Stomach (tissue), 4 donors: Measurements from ENCODE around the gene DUSP6.

ENCODE experiments used
- CTCF ChIP-seq, 7 experiments: fragments of 450-650 bp in 4 of 7; fragments of 200-600 bp in 3 of 7; sonication (generic) in 3 of 7; IDR thresholded peaks; one replicate each; pipeline ENCODE4 v1.5.1; 2016 to 2019; ENCODE audit warnings: antibody characterized with exemption in 7 of 7, control low read depth in 2 of 7, mild to moderate bottlenecking in 1 of 7
- POLR2A ChIP-seq, 4 donors: fragments of 450-650 bp; IDR thresholded peaks; one replicate each; pipeline ENCODE4 v1.6.1; 2016; ENCODE audit warnings: antibody characterized with exemption in 4 of 4, control low read depth in 2 of 4, mild to moderate bottlenecking in 1 of 4, moderate library complexity in 1 of 4
- POLR2AphosphoS5 ChIP-seq, 3 donors: sonication (generic); formaldehyde crosslinking; IDR thresholded peaks; one replicate each; pipeline ENCODE4 v1.6.1; 2016; ENCODE audit warnings: antibody characterized with exemption in 3 of 3

GRCh38 chr12:89345830-89346740 lies 6.2 kb downstream of the DUSP6 start:
- no peak for TF ChIP-seq CTCF (IDR thresholded peaks at IDR 0.05)
- TF ChIP-seq POLR2AphosphoS5 (IDR thresholded peaks at IDR 0.05), result peak in 2 of 3 donors; percentile 53 to 62
- TF ChIP-seq POLR2A (IDR thresholded peaks at IDR 0.05), result no peak
